ENCODE results near the gene METTL1. TPM values are rescaled to one million over a fixed set of nuclear protein-coding genes. Genes with fewer than 3 reads are reported as not detected.

The METTL1 gene
- total RNA-seq, 4 donors from 2014 or later, result 4.2 to 9.8 (median 5.7) TPM

GRCh38 chr12:57816001-57816854 lies 44.3 kb upstream of the METTL1 start:
- H3K4me3 ChIP-seq, result no peak overlapping the region
- peaks cover 44 to 65% (median 63%) of the 10 kb centered on the region in 4 donors for H3K4me1 ChIP-seq
- TF ChIP-seq POLR2AphosphoS5 (IDR thresholded peaks at IDR 0.05) (peak in 1 of 2 donors; percentile 22), EP300 (IDR thresholded peaks at IDR 0.05) (no peak)
- H3K27me3 ChIP-seq, result no peaks in the 10 kb centered on the region
- H3K36me3 ChIP-seq, result peaks cover 13 to 54% (median 43%) of the 10 kb centered on the region in 4 donors
- intact Hi-C loops (cut with DNase I), result no loop called here
- H3K9me3 ChIP-seq, result no peaks in the 10 kb centered on the region
- 54% methylated on average over 3 of the region's 3 CpGs for WGBS
- peak overlapping the region; percentile 6 to 68 (median 31) for H3K27ac ChIP-seq (replicated peaks in 1 of 4)
- DNase-seq (ENCODE audit: extremely low spot score), result no peak

GRCh38 chr12:57815177-57816000 lies 43.5 kb upstream of the METTL1 start:
- H3K9me3 ChIP-seq, result no peaks in the 10 kb centered on the region
- intact Hi-C loops (cut with DNase I), result no loop called here
- WGBS, result 84% methylated on average over 7 of the region's 13 CpGs
- H3K36me3 ChIP-seq, result peaks cover 4 to 54% (median 42%) of the 10 kb centered on the region in 4 donors
- H3K4me3 ChIP-seq, result no peak overlapping the region
- H3K27me3 ChIP-seq, result no peaks in the 10 kb centered on the region
- peak overlapping the region in 1 of 4 donors; percentile 16 for H3K27ac ChIP-seq (replicated peaks in 1 of 4)
- DNase-seq (ENCODE audit: extremely low spot score), result no peak
- no peak for TF ChIP-seq EP300 (IDR thresholded peaks at IDR 0.05)
- peaks cover 44 to 66% (median 64%) of the 10 kb centered on the region in 4 donors for H3K4me1 ChIP-seq

GRCh38 chr12:57813971-57814772 lies 42.3 kb upstream of the METTL1 start:
- H3K27me3 ChIP-seq, result no peaks in the 10 kb centered on the region
- intact Hi-C loops (cut with DNase I), result no loop called here
- H3K4me1 ChIP-seq, result peaks cover 44 to 68% (median 57%) of the 10 kb centered on the region in 4 donors
- WGBS, result 59% methylated on average over 17 of the region's 17 CpGs
- H3K9me3 ChIP-seq, result no peaks in the 10 kb centered on the region
- TF ChIP-seq POLR2A (IDR thresholded peaks at IDR 0.05; ENCODE audit: low read depth), result no peak
- TF ChIP-seq POLR2AphosphoS5 (IDR thresholded peaks at IDR 0.05), result no peak
- H3K27ac ChIP-seq (replicated peaks in 1 of 4), result no peak overlapping the region
- no peak overlapping the region for H3K4me3 ChIP-seq
- no peak for DNase-seq (ENCODE audit: extremely low spot score)
- H3K36me3 ChIP-seq, result peaks cover 0 to 54% (median 43%) of the 10 kb centered on the region in 4 donors

- Histone ChIP-seq H3K4me1 (peaks cover 40 to 59% (median 49%) of the 10 kb centered on the region in 4 donors), H3K27ac (replicated peaks in 1 of 4) (no peak overlapping the region), H3K9me3 (no peaks in the 10 kb centered on the region), H3K4me3 (no peak overlapping the region), H3K27me3 (no peaks in the 10 kb centered on the region), H3K36me3 (peaks cover 0 to 58% (median 48%) of the 10 kb centered on the region in 4 donors)
- 92% methylated on average over 8 of the region's 14 CpGs for WGBS
- TF ChIP-seq, protein P1, sequence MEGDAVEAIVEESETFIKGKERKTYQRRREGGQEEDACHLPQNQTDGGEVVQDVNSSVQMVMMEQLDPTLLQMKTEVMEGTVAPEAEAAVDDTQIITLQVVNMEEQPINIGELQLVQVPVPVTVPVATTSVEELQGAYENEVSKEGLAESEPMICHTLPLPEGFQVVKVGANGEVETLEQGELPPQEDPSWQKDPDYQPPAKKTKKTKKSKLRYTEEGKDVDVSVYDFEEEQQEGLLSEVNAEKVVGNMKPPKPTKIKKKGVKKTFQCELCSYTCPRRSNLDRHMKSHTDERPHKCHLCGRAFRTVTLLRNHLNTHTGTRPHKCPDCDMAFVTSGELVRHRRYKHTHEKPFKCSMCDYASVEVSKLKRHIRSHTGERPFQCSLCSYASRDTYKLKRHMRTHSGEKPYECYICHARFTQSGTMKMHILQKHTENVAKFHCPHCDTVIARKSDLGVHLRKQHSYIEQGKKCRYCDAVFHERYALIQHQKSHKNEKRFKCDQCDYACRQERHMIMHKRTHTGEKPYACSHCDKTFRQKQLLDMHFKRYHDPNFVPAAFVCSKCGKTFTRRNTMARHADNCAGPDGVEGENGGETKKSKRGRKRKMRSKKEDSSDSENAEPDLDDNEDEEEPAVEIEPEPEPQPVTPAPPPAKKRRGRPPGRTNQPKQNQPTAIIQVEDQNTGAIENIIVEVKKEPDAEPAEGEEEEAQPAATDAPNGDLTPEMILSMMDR (IDR thresholded peaks at IDR 0.05), result no peak
- TF ChIP-seq POLR2AphosphoS5 (IDR thresholded peaks at IDR 0.05) (no peak), EP300 (IDR thresholded peaks at IDR 0.05) (no peak), POLR2A (IDR thresholded peaks at IDR 0.05; ENCODE audit: low read depth) (no peak)
- intact Hi-C loops (cut with DNase I), result no loop called here
- DNase-seq (ENCODE audit: extremely low spot score), result no peak
Observed at GRCh38 chr12:57813111-57813970, 41.4 kb upstream of the METTL1 start.

GRCh38 chr12:57811028-57811755 lies 39.3 kb upstream of the METTL1 start:
- WGBS, result 93% methylated on average over 10 of the region's 10 CpGs

More at GRCh38 chr12:57811028-57811755, 39.3 kb upstream of the METTL1 start:
- H3K36me3 ChIP-seq, result peaks cover 6 to 80% (median 68%) of the 10 kb centered on the region in 4 donors
- H3K27me3 ChIP-seq, result no peaks in the 10 kb centered on the region
- TF ChIP-seq POLR2AphosphoS5 (IDR thresholded peaks at IDR 0.05), result no peak
- TF ChIP-seq, protein P1 (IDR thresholded peaks at IDR 0.05), result no peak
- no peak for TF ChIP-seq POLR2A (IDR thresholded peaks at IDR 0.05; ENCODE audit: low read depth)
- TF ChIP-seq EP300 (IDR thresholded peaks at IDR 0.05), result no peak
- no peak overlapping the region for H3K27ac ChIP-seq (replicated peaks in 1 of 4)
- peaks cover 18 to 38% (median 28%) of the 10 kb centered on the region in 4 donors for H3K4me1 ChIP-seq
- H3K9me3 ChIP-seq, result no peaks in the 10 kb centered on the region
- DNase-seq (ENCODE audit: extremely low spot score), result no peak
- no peak overlapping the region for H3K4me3 ChIP-seq
- intact Hi-C loops (cut with DNase I), result no loop called here

Data from esophagus muscularis mucosa (tissue), 4 donors.